HAP-1 (cell line): ENCODE measurements around the gene INSM2.

ENCODE experiments used
- DNase-seq, 2 experiments: peaks; one replicate each; pipeline ENCODE4 v3.0.0-alpha.2; 2016 to 2020; ENCODE audit warnings: low spot score in 2 of 2
- H3K27me3 ChIP-seq: fragments of 250-450 bp; sonication (Bioruptor Pico); 2 replicates; pipeline ENCODE4 v1.5.1; 2020; ENCODE audit warnings: low read depth, mild to moderate bottlenecking, moderate library complexity
- H3K36me3 ChIP-seq: fragments of 250-450 bp; sonication (Bioruptor Pico); replicated peaks from 2 replicates; pipeline ENCODE4 v1.5.1; 2020; ENCODE audit warnings: mild to moderate bottlenecking
- H3K4me1 ChIP-seq: fragments of 250-450 bp; sonication (Bioruptor Pico); 2 replicates; pipeline ENCODE4 v1.5.1; 2020; ENCODE audit warnings: mild to moderate bottlenecking
- H3K4me3 ChIP-seq: fragments of 250-450 bp; sonication (Bioruptor Pico); 2 replicates; pipeline ENCODE4 v1.5.1; 2020; ENCODE audit warnings: mild to moderate bottlenecking, moderate library complexity
- H3K9me3 ChIP-seq: fragments of 250-450 bp; sonication (Bioruptor Pico); 2 replicates; pipeline ENCODE4 v1.5.1; 2020; ENCODE audit warnings: mild to moderate bottlenecking, moderate library complexity
- in situ Hi-C: fragments of 300-500 bp; cut with MboI; formaldehyde crosslinking; loops from 3 replicates; pipeline ENCODE4 v1.14.3; 2020; ENCODE audit warnings: low sequenced_read_pairs, inconsistent platforms, mixed read lengths

Gene INSM2

GRCh38 chr14:35565871-35566464, 32.0 kb downstream of the INSM2 start:
- H3K36me3 ChIP-seq, result no peaks in the 10 kb centered on the region
- H3K4me1 ChIP-seq, result no peaks in the 10 kb centered on the region; the same call in 1 of the 2 replicates
- H3K9me3 ChIP-seq, result no peaks in the 10 kb centered on the region
- H3K4me3 ChIP-seq, result no peak overlapping the region
- no peaks in the 10 kb centered on the region for H3K27me3 ChIP-seq
- DNase-seq, result no peak
- in situ Hi-C loops, result no loop called here

- Histone ChIP-seq H3K27me3 (no peaks in the 10 kb centered on the region), H3K4me1 (peaks cover 9% of the 10 kb centered on the region), H3K4me3 (no peak overlapping the region), H3K36me3 (no peaks in the 10 kb centered on the region), H3K9me3 (no peaks in the 10 kb centered on the region)
- no peak for DNase-seq
- in situ Hi-C loops, result no loop called here
Measured at GRCh38 chr14:35571598-35571997, 37.6 kb downstream of the INSM2 start.

- in situ Hi-C loops, result no loop called here
- Histone ChIP-seq H3K4me1 (peaks cover 19% of the 10 kb centered on the region), H3K9me3 (no peaks in the 10 kb centered on the region)
Measured at GRCh38 chr14:35573911-35574310, 39.9 kb downstream of the INSM2 start.

GRCh38 chr14:35576260-35576659, 42.3 kb downstream of the INSM2 start:
- Histone ChIP-seq H3K36me3 (no peaks in the 10 kb centered on the region), H3K4me1 (peaks cover 19% of the 10 kb centered on the region), H3K27me3 (no peaks in the 10 kb centered on the region), H3K4me3 (no peak overlapping the region), H3K9me3 (no peaks in the 10 kb centered on the region)
- in situ Hi-C loops, result no loop called here
- DNase-seq, result peak; percentile 83 to 89

More at GRCh38 chr14:35573911-35574310, 39.9 kb downstream of the INSM2 start:
- DNase-seq, result no peak
- H3K4me3 ChIP-seq, result no peak overlapping the region
- no peaks in the 10 kb centered on the region for H3K36me3 ChIP-seq
- H3K27me3 ChIP-seq, result no peaks in the 10 kb centered on the region

GRCh38 chr14:35576856-35577255, 42.9 kb downstream of the INSM2 start:
- no peaks in the 10 kb centered on the region for H3K9me3 ChIP-seq
- H3K4me1 ChIP-seq, result peaks cover 19% of the 10 kb centered on the region
- H3K36me3 ChIP-seq, result no peaks in the 10 kb centered on the region
- no peaks in the 10 kb centered on the region for H3K27me3 ChIP-seq
- in situ Hi-C loops, result no loop called here
- no peak overlapping the region for H3K4me3 ChIP-seq
- no peak for DNase-seq

GRCh38 chr14:35578135-35578534, 44.2 kb downstream of the INSM2 start:
- no peaks in the 10 kb centered on the region for H3K36me3 ChIP-seq
- no peak overlapping the region for H3K4me3 ChIP-seq
- peaks cover 19% of the 10 kb centered on the region for H3K4me1 ChIP-seq
- H3K27me3 ChIP-seq, result no peaks in the 10 kb centered on the region
- in situ Hi-C loops, result no loop called here
- no peak for DNase-seq
- no peaks in the 10 kb centered on the region for H3K9me3 ChIP-seq

- in situ Hi-C loops, result no loop called here
- H3K27me3 ChIP-seq, result no peaks in the 10 kb centered on the region
- no peaks in the 10 kb centered on the region for H3K9me3 ChIP-seq
- H3K4me1 ChIP-seq, result peaks cover 19% of the 10 kb centered on the region
- H3K4me3 ChIP-seq, result no peak overlapping the region
- no peaks in the 10 kb centered on the region for H3K36me3 ChIP-seq
- no peak for DNase-seq
Measured at GRCh38 chr14:35578639-35579038, 44.7 kb downstream of the INSM2 start.
